Activated CD4-positive, alpha-beta memory T cell treated with anti-CD3 and anti-CD28 coated beads for 36 hours (primary cell): ENCODE data around the gene DNASE2. TPM values are rescaled to one million over a fixed set of nuclear protein-coding genes. Genes with fewer than 3 reads are reported as not detected.

Source experiments
- CTCF ChIA-PET: fragments of 350-600 bp; sonication (Branson Sonifier 250); formaldehyde crosslinking; loops from one replicate; lab custom pipeline; 2021; ENCODE audit warnings: antibody characterized with exemption, inconsistent platforms; lab: Charles Lee
- POLR2A ChIA-PET: fragments of 350-600 bp; sonication (Branson Sonifier 250); formaldehyde crosslinking; loops from one replicate; lab custom pipeline; 2021; ENCODE audit warnings: antibody characterized with exemption; lab: Charles Lee
- DNase-seq: peaks from one replicate; pipeline ENCODE4 v3.0.0-alpha.2; 2020
- H3K27ac Mint-ChIP-seq: one replicate; pipeline ENCODE4 v1.8.0; 2021; ENCODE audit warnings: mixed read lengths
- H3K27me3 Mint-ChIP-seq: one replicate; pipeline ENCODE4 v1.8.0; 2021; ENCODE audit warnings: mixed read lengths
- H3K36me3 Mint-ChIP-seq: one replicate; pipeline ENCODE4 v1.8.0; 2021; ENCODE audit warnings: mixed read lengths
- H3K4me1 Mint-ChIP-seq: one replicate; pipeline ENCODE4 v1.8.0; 2021; ENCODE audit warnings: low read depth, mixed read lengths
- H3K4me3 Mint-ChIP-seq: one replicate; pipeline ENCODE4 v1.8.0; 2021; ENCODE audit warnings: mild to moderate bottlenecking, mixed read lengths
- H3K9me3 Mint-ChIP-seq: one replicate; pipeline ENCODE4 v1.8.0; 2021; ENCODE audit warnings: mixed read lengths
- intact Hi-C: fragments of 100-400 bp; cut with micrococcal nuclease; formaldehyde crosslinking; loops from one replicate; pipeline ENCODE4 v1.15.1; 2023
- microRNA-seq: library from miRNA; unstranded; fragments of <30 nt; microRNA quantifications from one replicate; pipeline ENCODE4 v1.2.0, GENCODE V29; 2022; ENCODE audit warnings: borderline number of aligned reads, borderline microRNAs expressed, borderline replicate concordance
- total RNA-seq, 2 experiments: library from RNA; stranded (reverse); gene quantifications; one replicate each; pipeline ENCODE4 v1.2.3, GENCODE V29; 2021

The DNASE2 gene
- total RNA-seq, 2 experiments from 2014 or later, result 27.0 to 27.5 TPM

- peak; percentile 47 for DNase-seq
- Mint-ChIP-seq H3K4me3 (no peak overlapping the region), H3K36me3 (peaks cover 3% of the 10 kb centered on the region), H3K9me3 (peaks cover 6% of the 10 kb centered on the region), H3K27ac (no peak overlapping the region), H3K27me3 (peaks cover 43% of the 10 kb centered on the region), H3K4me1 (peaks cover 9% of the 10 kb centered on the region)
- POLR2A ChIA-PET, result no interaction called here
- CTCF ChIA-PET, result interaction anchor here (0.7 to 2.0 kb wide), 12 partner anchors 9 to 107 kb away, joined by 3 to 14 read pairs (median 4); partner anchors contain the start of genes RNASEH2A and THSD8
- intact Hi-C loops, result no loop called here
Measured at GRCh38 chr19:12825254-12826131, 55.8 kb downstream of the DNASE2 start.

Small RNA genes within 50 kb of the gene (microRNA-seq; reads per million reads assigned to microRNA genes)
- gene MIR5695 (not detected), gene MIR6794 (not detected)

Other genes starting within 250 kb of the DNASE2 start
- 100 to 1,000 TPM; 123 to 127 TPM for gene MAN2B1, start 214.7 kb downstream of the DNASE2 start, total RNA-seq
- 10 to 100 TPM; 17.1 to 17.8 TPM for gene WDR83, start 214.6 kb downstream of the DNASE2 start, total RNA-seq
- gene DHPS, start 199.6 kb downstream of the DNASE2 start, total RNA-seq, result 100 to 1,000 TPM; 126 to 127 TPM
- gene GNG14, start 193.5 kb downstream of the DNASE2 start, total RNA-seq, result not detected
- 1 to 10 TPM; 6.6 to 7.0 TPM for gene FBXW9, start 184.8 kb downstream of the DNASE2 start, total RNA-seq
- gene TNPO2, start 157.5 kb downstream of the DNASE2 start, total RNA-seq, result 10 to 100 TPM; 65.2 to 76.4 TPM
- 100 to 1,000 TPM; 167 to 182 TPM for gene TRIR, start 146.8 kb downstream of the DNASE2 start, total RNA-seq
- gene GET3, start 144.0 kb downstream of the DNASE2 start, total RNA-seq, result 10 to 100 TPM; 54.2 TPM
- not detected for gene BEST2, start 129.7 kb downstream of the DNASE2 start, total RNA-seq
- 10 to 100 TPM; 20.2 to 22.2 TPM for gene HOOK2, start 105.9 kb downstream of the DNASE2 start, total RNA-seq
- gene JUNB, start 90.0 kb downstream of the DNASE2 start, total RNA-seq, result 100 to 1,000 TPM; 409 to 411 TPM
- 100 to 1,000 TPM; 253 to 258 TPM for gene PRDX2, start 79.6 kb downstream of the DNASE2 start, total RNA-seq
- gene THSD8, start 79.4 kb downstream of the DNASE2 start, total RNA-seq, result 10 to 100 TPM; 42.4 to 44.6 TPM
- gene RNASEH2A, start 74.9 kb downstream of the DNASE2 start, total RNA-seq, result 10 to 100 TPM; 61.9 to 66.8 TPM
- gene RTBDN, start 46.9 kb downstream of the DNASE2 start, total RNA-seq, result not detected
- 1 to 10 TPM; 1.7 to 2.3 TPM for gene MAST1, start 42.9 kb downstream of the DNASE2 start, total RNA-seq
- under 1 TPM; 0.12 to 0.19 TPM for gene KLF1, start 5.8 kb upstream of the DNASE2 start, total RNA-seq
- gene GCDH, start 9.7 kb upstream of the DNASE2 start, total RNA-seq, result 10 to 100 TPM; 33.6 to 34.4 TPM
- gene SYCE2, start 37.8 kb upstream of the DNASE2 start, total RNA-seq, result 1 to 10 TPM; 3.0 to 4.2 TPM
- gene FARSA, start 52.3 kb upstream of the DNASE2 start, total RNA-seq, result 100 to 1,000 TPM; 109 to 110 TPM
- gene CALR, start 57.2 kb upstream of the DNASE2 start, total RNA-seq, result 100 to 1,000 TPM; 625 to 642 TPM
- 100 to 1,000 TPM; 190 to 194 TPM for gene RAD23A, start 64.4 kb upstream of the DNASE2 start, total RNA-seq
- 10 to 100 TPM; 31.2 to 32.6 TPM for gene GADD45GIP1, start 75.8 kb upstream of the DNASE2 start, total RNA-seq
- under 1 TPM in 1 of 2 experiments, not detected in 1; 0.12 TPM for gene DAND5, start 88.1 kb upstream of the DNASE2 start, total RNA-seq
- 1 to 10 TPM; 1.6 to 2.0 TPM for gene NFIX, start 114.0 kb upstream of the DNASE2 start, total RNA-seq
- gene LYL1, start 221.4 kb upstream of the DNASE2 start, total RNA-seq, result 1 to 10 TPM; 5.0 to 5.6 TPM
- 10 to 100 TPM; 59.2 to 61.3 TPM for gene TRMT1, start 235.3 kb upstream of the DNASE2 start, total RNA-seq
- gene NACC1, start 236.8 kb upstream of the DNASE2 start, total RNA-seq, result 10 to 100 TPM; 89.8 to 90.9 TPM